WTC11 (cell line): ENCODE results near the gene MRNIP. TPM values are rescaled to one million over a fixed set of nuclear protein-coding genes. Genes with fewer than 3 reads are reported as not detected.

ENCODE experiments used
- ATAC-seq: fragments of 200-7000 bp; cut with Tn5 transposase; 2 replicates; pipeline ENCODE4 v1.10.0; 2021; ENCODE audit warnings: mild to moderate bottlenecking, moderate library complexity
- CTCF ChIA-PET: fragments of 300-600 bp; sonication (Branson Sonifier 250); formaldehyde crosslinking; loops from one replicate; lab custom pipeline; 2021; ENCODE audit warnings: antibody characterized with exemption; lab: Charles Lee
- POLR2A ChIA-PET: fragments of 350-600 bp; sonication (Branson Sonifier 250); formaldehyde crosslinking; loops from one replicate; lab custom pipeline; 2021; ENCODE audit warnings: antibody characterized with exemption; lab: Charles Lee
- DNase-seq: peaks from one replicate; pipeline ENCODE4 v3.0.0; 2021; ENCODE audit warnings: low spot score
- H3K27ac Mint-ChIP-seq: 2 replicates; pipeline ENCODE4 v1.8.0; 2021; ENCODE audit warnings: mixed read lengths
- H3K27me3 Mint-ChIP-seq: 2 replicates; pipeline ENCODE4 v1.8.0; 2021; ENCODE audit warnings: low read depth, mild to moderate bottlenecking, moderate library complexity, mixed read lengths
- H3K36me3 Mint-ChIP-seq: 2 replicates; pipeline ENCODE4 v1.8.0; 2021; ENCODE audit warnings: mixed read lengths
- H3K4me1 Mint-ChIP-seq: 2 replicates; pipeline ENCODE4 v1.8.0; 2022; ENCODE audit warnings: mixed read lengths
- H3K4me3 Mint-ChIP-seq: 2 replicates; pipeline ENCODE4 v1.8.0; 2021; ENCODE audit warnings: mild to moderate bottlenecking, moderate library complexity, mixed read lengths
- H3K9me3 Mint-ChIP-seq: 2 replicates; pipeline ENCODE4 v1.8.0; 2021; ENCODE audit warnings: mixed read lengths
- CREB1 ChIP-seq: sonication (generic); formaldehyde crosslinking; IDR thresholded peaks from 2 replicates; pipeline ENCODE4 v1.8.0; 2023; ENCODE audit warnings: mild to moderate bottlenecking, missing genetic modification reagents
- ETV6 ChIP-seq: sonication (generic); formaldehyde crosslinking; IDR thresholded peaks from 2 replicates; pipeline ENCODE4 v1.8.1; 2022; ENCODE audit warnings: mild to moderate bottlenecking, missing genetic modification reagents
- HMGA2 ChIP-seq: fragments of 250-450 bp; sonication (Bioruptor Pico); IDR thresholded peaks from 2 replicates; pipeline ENCODE4 v1.4.0; 2021; ENCODE audit warnings: mild to moderate bottlenecking, moderate library complexity
- NFATC4 ChIP-seq: fragments of 250-450 bp; sonication (Bioruptor Pico); IDR thresholded peaks from 2 replicates; pipeline ENCODE4 v1.9.0; 2021; ENCODE audit warnings: mild to moderate bottlenecking
- NFE2L1 ChIP-seq: sonication (generic); formaldehyde crosslinking; IDR thresholded peaks from 2 replicates; pipeline ENCODE4 v1.8.1; 2023; ENCODE audit warnings: missing genetic modification reagents
- RORB ChIP-seq: fragments of 250-450 bp; sonication (Bioruptor Pico); IDR thresholded peaks from 2 replicates; pipeline ENCODE4 v1.9.0; 2021; ENCODE audit warnings: mild to moderate bottlenecking
- ZNF416 ChIP-seq: fragments of 250-450 bp; sonication (Bioruptor Pico); IDR thresholded peaks from 2 replicates; pipeline ENCODE4 v1.9.0; 2021; ENCODE audit warnings: mild to moderate bottlenecking, inconsistent platforms
- ZNF423 ChIP-seq: fragments of 250-450 bp; sonication (Bioruptor Pico); IDR thresholded peaks from 2 replicates; pipeline ENCODE4 v2.1.2; 2022; ENCODE audit warnings: mild to moderate bottlenecking, moderate library complexity
- total RNA-seq: library from RNA; stranded (reverse); gene quantifications from 3 replicates; pipeline ENCODE4 v1.2.3, GENCODE V29; 2021
- TF ChIP-seq, protein P1 (sequence below): sonication (generic); formaldehyde crosslinking; IDR thresholded peaks from 2 replicates; pipeline ENCODE4 v1.8.1; 2023; ENCODE audit warnings: mild to moderate bottlenecking, missing genetic modification reagents
- TF ChIP-seq, protein P2 (sequence below): sonication (generic); formaldehyde crosslinking; IDR thresholded peaks from 2 replicates; pipeline ENCODE4 v1.8.0; 2022; ENCODE audit warnings: mild to moderate bottlenecking, missing genetic modification reagents
- TF ChIP-seq, protein P3 (sequence below): fragments of 250-450 bp; sonication (Bioruptor Pico); IDR thresholded peaks from 2 replicates; pipeline ENCODE4 v1.9.0; 2021; ENCODE audit warnings: mild to moderate bottlenecking
- TF ChIP-seq, protein P4 (sequence below): sonication (generic); formaldehyde crosslinking; IDR thresholded peaks from 2 replicates; pipeline ENCODE4 v1.8.1; 2023; ENCODE audit warnings: mild to moderate bottlenecking, missing genetic modification reagents, moderate library complexity
- TF ChIP-seq, protein P5 (sequence below): fragments of 250-450 bp; sonication (Bioruptor Pico); IDR thresholded peaks from 2 replicates; pipeline ENCODE4 v1.9.0; 2021; ENCODE audit warnings: mild to moderate bottlenecking, borderline replicate concordance
- TF ChIP-seq, protein P6 (sequence below): sonication (generic); formaldehyde crosslinking; IDR thresholded peaks from 2 replicates; pipeline ENCODE4 v1.8.1; 2022; ENCODE audit warnings: low read depth, mild to moderate bottlenecking, moderate library complexity, missing genetic modification reagents, borderline replicate concordance
- TF ChIP-seq, protein P7 (sequence below): sonication (generic); formaldehyde crosslinking; IDR thresholded peaks from 2 replicates; pipeline ENCODE4 v1.8.1; 2023; ENCODE audit warnings: mild to moderate bottlenecking, missing genetic modification reagents
- TF ChIP-seq, protein P8 (sequence below): sonication (generic); formaldehyde crosslinking; IDR thresholded peaks from 2 replicates; pipeline ENCODE4 v1.8.0; 2023; ENCODE audit warnings: missing genetic modification reagents
- TF ChIP-seq, protein P9 (sequence below): sonication (generic); formaldehyde crosslinking; IDR thresholded peaks from 2 replicates; pipeline ENCODE4 v1.8.1; 2022; ENCODE audit warnings: mild to moderate bottlenecking, missing genetic modification reagents, moderate library complexity, borderline replicate concordance

MRNIP gene
- total RNA-seq, 1 experiment from 2014 or later = 42.0 TPM

DNA sequence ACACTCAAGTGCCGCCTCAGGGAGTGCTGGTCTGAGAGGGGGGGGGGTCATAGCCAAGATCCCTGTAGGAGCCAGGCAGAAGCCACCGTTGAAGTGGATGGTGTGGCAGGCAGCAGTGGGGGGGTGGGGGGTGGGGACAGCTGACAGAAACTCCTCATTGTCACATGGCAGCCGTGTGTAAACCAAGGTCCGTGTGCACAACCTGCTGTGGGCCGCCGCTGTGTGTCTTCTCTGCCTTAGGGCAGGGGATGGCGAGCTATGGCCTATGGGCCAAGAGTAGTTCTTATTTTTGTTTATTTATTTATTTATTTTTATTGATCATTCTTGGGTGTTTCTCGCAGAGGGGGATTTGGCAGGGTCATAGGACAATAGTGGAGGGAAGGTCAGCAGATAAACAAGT lies 24.5 kb downstream of the MRNIP start:
- H3K4me3 Mint-ChIP-seq = no peak overlapping the region
- POLR2A ChIA-PET = no interaction called here
- TF ChIP-seq ZNF416 = no peak
- TF ChIP-seq, protein P1, sequence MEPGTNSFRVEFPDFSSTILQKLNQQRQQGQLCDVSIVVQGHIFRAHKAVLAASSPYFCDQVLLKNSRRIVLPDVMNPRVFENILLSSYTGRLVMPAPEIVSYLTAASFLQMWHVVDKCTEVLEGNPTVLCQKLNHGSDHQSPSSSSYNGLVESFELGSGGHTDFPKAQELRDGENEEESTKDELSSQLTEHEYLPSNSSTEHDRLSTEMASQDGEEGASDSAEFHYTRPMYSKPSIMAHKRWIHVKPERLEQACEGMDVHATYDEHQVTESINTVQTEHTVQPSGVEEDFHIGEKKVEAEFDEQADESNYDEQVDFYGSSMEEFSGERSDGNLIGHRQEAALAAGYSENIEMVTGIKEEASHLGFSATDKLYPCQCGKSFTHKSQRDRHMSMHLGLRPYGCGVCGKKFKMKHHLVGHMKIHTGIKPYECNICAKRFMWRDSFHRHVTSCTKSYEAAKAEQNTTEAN (CRISPR knock-in tag) = no peak
- TF ChIP-seq ETV6 = no peak
- TF ChIP-seq, protein P2, sequence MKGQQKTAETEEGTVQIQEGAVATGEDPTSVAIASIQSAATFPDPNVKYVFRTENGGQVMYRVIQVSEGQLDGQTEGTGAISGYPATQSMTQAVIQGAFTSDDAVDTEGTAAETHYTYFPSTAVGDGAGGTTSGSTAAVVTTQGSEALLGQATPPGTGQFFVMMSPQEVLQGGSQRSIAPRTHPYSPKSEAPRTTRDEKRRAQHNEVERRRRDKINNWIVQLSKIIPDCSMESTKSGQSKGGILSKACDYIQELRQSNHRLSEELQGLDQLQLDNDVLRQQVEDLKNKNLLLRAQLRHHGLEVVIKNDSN (CRISPR knock-in tag) = no peak
- TF ChIP-seq, protein P3, sequence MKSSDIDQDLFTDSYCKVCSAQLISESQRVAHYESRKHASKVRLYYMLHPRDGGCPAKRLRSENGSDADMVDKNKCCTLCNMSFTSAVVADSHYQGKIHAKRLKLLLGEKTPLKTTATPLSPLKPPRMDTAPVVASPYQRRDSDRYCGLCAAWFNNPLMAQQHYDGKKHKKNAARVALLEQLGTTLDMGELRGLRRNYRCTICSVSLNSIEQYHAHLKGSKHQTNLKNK (CRISPR knock-in tag) = no peak
- TF ChIP-seq, protein P4, sequence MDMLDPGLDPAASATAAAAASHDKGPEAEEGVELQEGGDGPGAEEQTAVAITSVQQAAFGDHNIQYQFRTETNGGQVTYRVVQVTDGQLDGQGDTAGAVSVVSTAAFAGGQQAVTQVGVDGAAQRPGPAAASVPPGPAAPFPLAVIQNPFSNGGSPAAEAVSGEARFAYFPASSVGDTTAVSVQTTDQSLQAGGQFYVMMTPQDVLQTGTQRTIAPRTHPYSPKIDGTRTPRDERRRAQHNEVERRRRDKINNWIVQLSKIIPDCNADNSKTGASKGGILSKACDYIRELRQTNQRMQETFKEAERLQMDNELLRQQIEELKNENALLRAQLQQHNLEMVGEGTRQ (CRISPR knock-in tag) = no peak
- TF ChIP-seq NFATC4 (CRISPR knock-in tag) = no peak
- TF ChIP-seq, protein P5, sequence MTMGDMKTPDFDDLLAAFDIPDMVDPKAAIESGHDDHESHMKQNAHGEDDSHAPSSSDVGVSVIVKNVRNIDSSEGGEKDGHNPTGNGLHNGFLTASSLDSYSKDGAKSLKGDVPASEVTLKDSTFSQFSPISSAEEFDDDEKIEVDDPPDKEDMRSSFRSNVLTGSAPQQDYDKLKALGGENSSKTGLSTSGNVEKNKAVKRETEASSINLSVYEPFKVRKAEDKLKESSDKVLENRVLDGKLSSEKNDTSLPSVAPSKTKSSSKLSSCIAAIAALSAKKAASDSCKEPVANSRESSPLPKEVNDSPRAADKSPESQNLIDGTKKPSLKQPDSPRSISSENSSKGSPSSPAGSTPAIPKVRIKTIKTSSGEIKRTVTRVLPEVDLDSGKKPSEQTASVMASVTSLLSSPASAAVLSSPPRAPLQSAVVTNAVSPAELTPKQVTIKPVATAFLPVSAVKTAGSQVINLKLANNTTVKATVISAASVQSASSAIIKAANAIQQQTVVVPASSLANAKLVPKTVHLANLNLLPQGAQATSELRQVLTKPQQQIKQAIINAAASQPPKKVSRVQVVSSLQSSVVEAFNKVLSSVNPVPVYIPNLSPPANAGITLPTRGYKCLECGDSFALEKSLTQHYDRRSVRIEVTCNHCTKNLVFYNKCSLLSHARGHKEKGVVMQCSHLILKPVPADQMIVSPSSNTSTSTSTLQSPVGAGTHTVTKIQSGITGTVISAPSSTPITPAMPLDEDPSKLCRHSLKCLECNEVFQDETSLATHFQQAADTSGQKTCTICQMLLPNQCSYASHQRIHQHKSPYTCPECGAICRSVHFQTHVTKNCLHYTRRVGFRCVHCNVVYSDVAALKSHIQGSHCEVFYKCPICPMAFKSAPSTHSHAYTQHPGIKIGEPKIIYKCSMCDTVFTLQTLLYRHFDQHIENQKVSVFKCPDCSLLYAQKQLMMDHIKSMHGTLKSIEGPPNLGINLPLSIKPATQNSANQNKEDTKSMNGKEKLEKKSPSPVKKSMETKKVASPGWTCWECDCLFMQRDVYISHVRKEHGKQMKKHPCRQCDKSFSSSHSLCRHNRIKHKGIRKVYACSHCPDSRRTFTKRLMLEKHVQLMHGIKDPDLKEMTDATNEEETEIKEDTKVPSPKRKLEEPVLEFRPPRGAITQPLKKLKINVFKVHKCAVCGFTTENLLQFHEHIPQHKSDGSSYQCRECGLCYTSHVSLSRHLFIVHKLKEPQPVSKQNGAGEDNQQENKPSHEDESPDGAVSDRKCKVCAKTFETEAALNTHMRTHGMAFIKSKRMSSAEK = no peak
- no peak for TF ChIP-seq NFE2L1
- no peak for TF ChIP-seq RORB (CRISPR knock-in tag)
- TF ChIP-seq HMGA2 (CRISPR knock-in tag) = no peak
- TF ChIP-seq, protein P6, sequence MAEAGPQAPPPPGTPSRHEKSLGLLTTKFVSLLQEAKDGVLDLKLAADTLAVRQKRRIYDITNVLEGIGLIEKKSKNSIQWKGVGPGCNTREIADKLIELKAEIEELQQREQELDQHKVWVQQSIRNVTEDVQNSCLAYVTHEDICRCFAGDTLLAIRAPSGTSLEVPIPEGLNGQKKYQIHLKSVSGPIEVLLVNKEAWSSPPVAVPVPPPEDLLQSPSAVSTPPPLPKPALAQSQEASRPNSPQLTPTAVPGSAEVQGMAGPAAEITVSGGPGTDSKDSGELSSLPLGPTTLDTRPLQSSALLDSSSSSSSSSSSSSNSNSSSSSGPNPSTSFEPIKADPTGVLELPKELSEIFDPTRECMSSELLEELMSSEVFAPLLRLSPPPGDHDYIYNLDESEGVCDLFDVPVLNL = no peak
- TF ChIP-seq CREB1 (CRISPR knock-in tag) = no peak
- TF ChIP-seq, protein P7, sequence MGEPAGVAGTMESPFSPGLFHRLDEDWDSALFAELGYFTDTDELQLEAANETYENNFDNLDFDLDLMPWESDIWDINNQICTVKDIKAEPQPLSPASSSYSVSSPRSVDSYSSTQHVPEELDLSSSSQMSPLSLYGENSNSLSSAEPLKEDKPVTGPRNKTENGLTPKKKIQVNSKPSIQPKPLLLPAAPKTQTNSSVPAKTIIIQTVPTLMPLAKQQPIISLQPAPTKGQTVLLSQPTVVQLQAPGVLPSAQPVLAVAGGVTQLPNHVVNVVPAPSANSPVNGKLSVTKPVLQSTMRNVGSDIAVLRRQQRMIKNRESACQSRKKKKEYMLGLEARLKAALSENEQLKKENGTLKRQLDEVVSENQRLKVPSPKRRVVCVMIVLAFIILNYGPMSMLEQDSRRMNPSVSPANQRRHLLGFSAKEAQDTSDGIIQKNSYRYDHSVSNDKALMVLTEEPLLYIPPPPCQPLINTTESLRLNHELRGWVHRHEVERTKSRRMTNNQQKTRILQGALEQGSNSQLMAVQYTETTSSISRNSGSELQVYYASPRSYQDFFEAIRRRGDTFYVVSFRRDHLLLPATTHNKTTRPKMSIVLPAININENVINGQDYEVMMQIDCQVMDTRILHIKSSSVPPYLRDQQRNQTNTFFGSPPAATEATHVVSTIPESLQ (CRISPR knock-in tag) = no peak
- no peak for TF ChIP-seq ZNF423 (CRISPR knock-in tag)
- TF ChIP-seq, protein P8, sequence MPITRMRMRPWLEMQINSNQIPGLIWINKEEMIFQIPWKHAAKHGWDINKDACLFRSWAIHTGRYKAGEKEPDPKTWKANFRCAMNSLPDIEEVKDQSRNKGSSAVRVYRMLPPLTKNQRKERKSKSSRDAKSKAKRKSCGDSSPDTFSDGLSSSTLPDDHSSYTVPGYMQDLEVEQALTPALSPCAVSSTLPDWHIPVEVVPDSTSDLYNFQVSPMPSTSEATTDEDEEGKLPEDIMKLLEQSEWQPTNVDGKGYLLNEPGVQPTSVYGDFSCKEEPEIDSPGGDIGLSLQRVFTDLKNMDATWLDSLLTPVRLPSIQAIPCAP (CRISPR knock-in tag) = no peak
- TF ChIP-seq, protein P9, sequence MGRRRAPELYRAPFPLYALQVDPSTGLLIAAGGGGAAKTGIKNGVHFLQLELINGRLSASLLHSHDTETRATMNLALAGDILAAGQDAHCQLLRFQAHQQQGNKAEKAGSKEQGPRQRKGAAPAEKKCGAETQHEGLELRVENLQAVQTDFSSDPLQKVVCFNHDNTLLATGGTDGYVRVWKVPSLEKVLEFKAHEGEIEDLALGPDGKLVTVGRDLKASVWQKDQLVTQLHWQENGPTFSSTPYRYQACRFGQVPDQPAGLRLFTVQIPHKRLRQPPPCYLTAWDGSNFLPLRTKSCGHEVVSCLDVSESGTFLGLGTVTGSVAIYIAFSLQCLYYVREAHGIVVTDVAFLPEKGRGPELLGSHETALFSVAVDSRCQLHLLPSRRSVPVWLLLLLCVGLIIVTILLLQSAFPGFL = no peak
- TF ChIP-seq, all 79 proteins: peak for 0
- Mint-ChIP-seq H3K27ac (no peak overlapping the region), H3K36me3 (peaks cover 78% of the 10 kb centered on the region), H3K27me3 (no peaks in the 10 kb centered on the region; the same call in 1 of the 2 replicates), H3K4me1 (peaks cover 10% of the 10 kb centered on the region), H3K9me3 (peaks cover 14% of the 10 kb centered on the region)
- ATAC-seq (no peak), DNase-seq (no peak)
- CTCF ChIA-PET = no interaction called here
